NCI-H2107 treated with DMSO at 0.1 percent for 48 hours (cell line): Measurements from ENCODE around the gene PLK5.
"Not testable (repeated sequence)": the region's sequence is repeated elsewhere in the genome, so short reads cannot be mapped to it uniquely, and the experiment has no call there.

Experiments
- DNase-seq: peaks from one replicate; lab custom pipeline; 2025; ENCODE audit not compliant: unreplicated experiment; lab: John Stamatoyannopoulos, UW

Gene PLK5

DNA sequence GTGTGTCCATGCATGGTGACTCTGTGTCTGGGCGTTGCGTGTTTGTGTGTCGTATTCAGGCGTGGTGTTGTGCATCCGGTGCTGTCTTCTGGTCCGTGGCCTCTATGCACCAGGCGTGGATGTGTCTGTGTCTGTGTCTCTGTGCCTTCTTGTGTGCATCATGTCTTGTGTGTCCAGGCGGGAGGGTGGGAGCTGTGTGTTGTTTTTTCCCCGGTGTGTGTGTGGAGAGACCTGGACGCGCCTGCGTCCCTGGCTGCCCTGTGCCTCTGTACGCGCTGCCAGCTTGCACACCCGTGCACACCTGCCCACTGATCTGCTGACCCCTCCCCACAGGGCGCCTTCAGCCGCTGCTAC lies 1.1 kb downstream of the PLK5 start:
- DNase-seq: no peak

DNA sequence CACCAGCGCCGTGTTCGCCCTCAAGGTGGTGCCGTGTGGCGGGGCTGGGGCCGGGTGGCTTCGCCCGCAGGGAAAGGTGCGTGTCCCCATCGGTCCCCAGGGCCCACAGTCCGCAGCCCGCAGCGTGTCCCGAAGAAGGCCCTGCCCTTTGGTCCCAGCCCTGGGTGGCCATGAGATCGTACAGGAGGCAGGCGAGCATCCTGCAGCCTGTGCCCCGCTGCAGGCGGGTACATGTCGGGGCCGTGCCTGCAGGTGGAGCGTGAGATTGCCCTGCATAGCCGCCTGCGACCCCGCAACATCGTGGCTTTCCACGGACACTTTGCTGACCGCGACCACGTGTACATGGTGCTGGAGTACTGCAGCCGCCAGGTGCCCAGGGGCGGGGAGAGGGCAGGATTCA lies 1.5 kb downstream of the PLK5 start:
- DNase-seq: no peak

DNA sequence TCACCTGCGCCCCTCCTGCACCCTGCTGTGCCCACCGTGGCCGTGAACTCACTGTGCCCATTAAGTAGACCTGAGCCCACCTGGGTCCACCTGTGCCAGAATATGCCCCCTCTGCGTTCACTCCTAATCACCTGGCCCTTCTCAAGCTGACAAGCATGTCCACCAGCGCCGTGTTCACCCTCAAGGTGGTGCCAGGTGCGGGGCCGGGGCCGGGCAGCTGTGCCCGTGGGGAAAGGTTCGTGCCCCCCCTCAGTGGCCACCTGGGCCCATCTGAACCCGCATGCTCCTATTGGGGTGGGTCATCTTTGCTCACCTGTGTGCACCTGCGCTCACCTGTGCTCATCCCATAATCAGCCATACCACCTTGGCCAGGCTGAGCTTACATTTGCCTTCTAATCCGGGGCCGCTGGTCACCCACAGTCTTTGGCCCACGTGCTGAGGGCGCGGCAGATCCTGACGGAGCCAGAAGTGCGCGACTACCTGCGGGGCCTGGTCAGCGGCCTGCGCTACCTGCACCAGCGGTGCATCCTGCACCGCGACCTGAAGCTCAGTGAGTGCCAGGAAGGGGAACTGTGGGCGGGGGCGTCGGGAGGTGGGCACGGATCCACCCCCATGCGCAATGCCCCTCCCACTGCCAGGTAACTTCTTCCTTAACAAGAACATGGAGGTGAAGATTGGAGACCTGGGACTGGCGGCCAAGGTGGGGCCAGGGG lies 2.3 kb downstream of the PLK5 start:
- no peak for DNase-seq

DNA sequence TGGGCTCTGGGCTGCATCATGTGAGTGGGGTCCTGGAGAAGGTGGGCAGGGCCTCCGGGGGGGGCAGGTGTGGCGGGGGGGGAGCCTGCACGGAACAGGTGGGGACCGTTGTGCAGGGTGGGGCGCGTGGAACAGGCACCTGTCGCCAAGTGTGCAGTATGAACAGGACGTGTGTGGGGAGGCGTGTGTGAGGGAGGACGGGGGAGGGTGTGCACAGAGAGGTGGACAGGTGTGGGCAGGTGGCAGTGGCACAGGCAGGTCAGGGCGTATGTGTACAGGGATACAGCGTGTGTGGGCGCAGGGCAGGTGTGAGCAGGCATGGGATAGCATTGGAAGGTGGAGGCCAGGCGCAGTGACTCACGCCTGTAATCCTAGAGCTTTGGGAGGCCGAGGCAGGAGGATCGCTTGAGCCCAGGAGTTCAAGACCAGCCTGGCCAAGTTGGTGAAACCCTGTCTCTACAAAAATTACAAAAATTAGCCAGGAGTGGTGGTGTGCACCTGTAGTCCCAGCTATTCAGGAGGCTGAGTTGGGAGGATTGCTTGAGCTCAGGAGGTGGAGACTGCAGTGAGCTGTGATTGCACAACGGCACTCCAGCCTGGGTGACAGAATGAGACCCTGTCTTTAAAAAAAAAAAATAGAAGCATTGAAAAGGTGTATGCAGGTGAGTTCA lies 3.2 kb downstream of the PLK5 start:
- no peak for DNase-seq

DNA sequence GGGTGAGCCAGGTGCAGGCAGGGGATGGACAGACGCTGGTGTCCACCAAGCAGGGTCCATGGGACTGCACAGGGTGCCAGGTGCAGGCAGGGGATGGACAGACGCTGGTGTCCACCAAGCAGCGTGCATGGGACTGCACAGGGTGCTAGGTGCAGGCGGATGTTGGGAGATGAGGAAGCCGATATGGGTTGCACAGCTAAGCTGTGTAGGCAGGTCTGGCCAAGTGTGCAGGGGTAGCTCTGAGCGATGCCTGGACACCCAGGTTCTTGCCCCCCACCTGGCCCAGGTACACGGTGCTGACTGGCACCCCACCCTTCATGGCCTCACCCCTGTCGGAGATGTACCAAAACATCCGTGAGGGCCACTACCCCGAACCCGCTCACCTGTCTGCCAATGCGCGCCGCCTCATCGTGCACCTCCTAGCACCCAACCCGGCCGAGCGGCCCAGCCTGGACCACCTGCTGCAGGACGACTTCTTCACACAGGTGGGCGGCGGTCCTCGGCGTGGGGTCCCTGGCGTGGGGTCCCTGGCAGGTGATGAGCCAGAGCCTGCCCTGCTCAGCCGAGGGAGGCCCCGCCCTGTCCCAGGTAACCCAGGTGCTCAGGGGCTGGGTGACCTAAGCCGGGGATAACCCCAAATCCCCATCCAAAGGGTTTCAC lies 3.9 kb downstream of the PLK5 start:
- no peak for DNase-seq

DNA sequence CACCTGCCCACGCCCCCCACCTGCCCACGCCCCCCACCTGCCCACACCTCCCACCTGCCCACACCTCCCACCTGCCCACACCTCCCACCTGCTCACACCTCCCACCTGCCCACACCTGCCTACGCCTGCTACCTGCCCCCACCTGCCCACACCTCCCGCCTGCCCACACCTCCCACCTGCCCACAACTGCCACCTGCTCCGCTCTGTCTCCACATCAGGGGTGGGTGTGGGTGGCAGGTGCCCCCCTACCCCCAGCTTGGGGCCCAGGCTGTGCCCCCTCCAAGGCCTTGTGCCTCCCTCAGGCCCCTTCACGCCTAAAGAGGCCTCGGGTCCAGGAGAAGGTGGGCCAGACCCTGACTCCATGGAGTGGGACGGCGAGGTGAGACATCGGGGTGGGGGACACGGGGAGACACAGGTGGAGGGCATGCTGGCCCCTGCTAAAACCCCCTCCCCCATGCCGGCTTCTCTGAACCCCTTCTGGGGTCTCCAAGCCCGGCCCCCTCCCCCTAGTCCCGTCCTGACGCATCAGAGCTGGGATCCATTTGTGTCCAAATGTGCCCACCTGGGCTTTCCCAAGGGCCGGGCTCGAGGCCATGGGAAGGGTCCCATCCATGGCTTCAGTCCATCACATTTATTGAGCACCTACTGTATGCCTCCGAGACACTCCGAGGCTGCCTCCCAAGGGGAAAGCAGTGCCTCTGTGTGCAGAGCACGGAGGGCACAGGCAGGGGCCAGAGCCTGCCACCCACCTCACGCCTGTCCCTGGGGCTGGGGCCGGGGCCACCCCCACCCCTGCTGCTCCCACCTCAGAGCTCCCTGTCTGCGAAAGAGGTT lies 4.9 kb downstream of the PLK5 start:
- DNase-seq: no peak

DNA sequence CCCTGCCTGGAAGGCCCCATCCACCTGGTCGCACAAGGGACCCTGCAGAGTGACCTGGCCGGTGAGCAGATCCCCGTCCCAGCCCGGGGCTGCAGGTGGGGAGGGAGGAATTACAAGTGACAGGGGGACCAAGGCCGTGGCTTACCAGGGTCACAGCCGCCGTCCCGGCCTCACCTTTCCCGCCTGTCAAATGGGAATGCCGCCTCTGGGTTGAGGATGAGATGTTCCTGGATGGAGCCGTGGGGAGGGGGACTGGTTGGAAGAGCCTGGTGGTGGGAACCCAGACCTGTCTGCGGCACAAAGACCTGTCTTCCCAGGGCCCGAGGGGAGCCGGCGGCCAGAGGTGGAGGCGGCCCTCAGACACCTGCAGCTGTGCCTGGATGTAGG lies 5.5 kb downstream of the PLK5 start:
- DNase-seq: no peak

DNA sequence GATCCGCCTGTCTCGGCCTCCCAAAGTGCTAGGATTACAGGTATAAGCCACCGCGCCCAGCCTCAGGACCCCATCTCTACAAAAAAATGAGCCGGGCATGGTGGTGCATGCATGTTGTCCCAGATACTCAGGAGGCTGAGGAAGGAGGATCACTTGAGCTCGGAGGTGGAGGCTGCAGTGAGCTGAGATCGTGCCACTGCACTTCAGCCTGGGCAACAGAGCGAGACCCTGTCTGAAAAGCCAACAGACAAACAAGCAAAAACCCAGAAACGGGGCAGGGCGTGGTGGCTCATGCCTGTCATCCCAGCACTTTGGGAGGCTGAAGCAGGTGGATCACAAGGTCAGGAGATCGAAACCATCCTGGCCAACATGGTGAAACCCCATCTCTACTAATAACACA lies 7.0 kb downstream of the PLK5 start:
- DNase-seq: not testable (repeated sequence)

DNA sequence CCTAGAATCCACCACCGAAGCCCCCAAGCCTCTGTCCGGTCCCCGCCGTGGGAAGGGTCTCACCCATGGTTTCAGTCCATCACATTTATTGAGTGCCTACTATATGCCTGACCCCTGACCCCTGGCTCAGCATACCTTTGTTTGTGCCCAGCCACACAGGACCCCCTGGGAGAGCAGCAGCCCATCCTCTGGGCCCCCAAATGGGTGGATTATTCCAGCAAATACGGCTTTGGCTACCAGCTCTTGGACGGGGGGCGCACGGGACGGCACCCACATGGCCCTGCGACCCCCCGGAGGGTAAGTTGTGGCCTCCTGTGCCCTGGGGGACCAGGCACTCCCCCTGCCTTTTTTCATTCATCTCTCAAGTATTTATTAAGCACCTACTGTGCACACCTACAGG lies 7.7 kb downstream of the PLK5 start:
- DNase-seq: no peak

DNA sequence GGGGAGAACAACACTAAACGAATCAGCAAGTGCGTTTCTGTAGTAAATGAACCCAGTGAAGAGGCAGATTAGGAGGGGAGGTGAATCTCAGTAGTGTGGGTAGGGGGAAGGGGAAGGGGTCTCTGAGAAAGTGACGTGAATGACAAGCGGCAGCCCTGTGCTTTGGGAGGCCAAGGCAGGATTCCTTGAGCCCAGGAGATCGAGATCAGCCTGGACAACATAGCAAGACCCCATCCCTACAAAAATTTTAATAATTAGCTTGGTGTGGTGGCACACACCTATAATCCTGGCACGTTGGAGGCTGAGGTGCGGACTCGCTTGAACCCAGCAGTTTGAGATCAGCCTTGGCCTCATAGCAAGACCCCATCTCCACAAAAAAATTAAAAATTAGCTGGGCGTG lies 8.1 kb downstream of the PLK5 start:
- no peak for DNase-seq

DNA sequence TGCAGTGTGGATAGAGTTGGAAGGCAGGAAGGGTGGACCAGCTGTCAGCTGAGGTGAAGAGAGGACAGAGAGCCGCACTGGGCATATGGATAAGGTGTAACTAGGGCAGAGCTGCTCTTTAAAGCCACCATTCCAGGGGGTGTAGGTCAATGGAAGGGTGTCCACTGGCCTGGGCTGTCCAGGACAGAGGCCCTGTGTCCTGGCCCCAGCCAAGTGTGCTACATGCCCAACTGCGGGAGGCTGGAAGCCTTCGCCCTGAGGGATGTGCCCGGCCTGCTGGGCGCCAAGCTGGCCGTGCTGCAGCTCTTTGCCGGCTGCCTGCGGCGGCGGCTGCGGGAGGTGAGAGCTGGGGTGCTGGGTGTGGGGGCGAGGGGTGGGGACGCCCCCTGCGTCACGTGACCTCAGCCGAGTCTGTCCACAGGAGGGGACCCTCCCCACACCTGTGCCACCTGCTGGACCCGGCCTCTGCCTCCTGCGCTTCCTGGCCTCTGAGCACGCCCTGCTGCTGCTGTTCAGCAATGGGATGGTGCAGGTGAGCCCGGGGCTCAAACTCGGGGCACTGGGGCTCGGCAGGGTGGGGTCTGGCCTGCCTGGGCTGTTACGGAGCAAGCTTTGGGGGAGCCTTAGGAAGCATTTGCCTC lies 9.8 kb downstream of the PLK5 start:
- DNase-seq: no peak

DNA sequence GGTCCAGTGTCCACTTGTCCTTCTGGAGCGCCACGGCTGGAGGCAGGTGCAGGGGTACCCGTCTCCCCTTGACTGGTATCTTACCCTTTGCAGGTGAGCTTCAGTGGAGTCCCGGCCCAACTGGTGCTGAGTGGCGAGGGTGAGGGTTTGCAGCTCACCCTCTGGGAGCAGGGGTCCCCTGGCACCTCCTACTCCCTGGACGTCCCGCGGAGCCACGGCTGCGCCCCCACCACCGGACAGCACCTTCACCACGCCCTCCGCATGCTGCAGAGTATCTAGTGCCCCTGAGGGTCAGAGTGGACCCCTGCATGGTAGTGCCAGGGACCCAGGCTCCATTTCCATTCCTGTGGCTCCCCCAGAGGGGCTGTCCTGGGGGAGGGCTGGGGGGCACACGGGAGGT lies 11.1 kb downstream of the PLK5 start:
- no peak for DNase-seq

DNA sequence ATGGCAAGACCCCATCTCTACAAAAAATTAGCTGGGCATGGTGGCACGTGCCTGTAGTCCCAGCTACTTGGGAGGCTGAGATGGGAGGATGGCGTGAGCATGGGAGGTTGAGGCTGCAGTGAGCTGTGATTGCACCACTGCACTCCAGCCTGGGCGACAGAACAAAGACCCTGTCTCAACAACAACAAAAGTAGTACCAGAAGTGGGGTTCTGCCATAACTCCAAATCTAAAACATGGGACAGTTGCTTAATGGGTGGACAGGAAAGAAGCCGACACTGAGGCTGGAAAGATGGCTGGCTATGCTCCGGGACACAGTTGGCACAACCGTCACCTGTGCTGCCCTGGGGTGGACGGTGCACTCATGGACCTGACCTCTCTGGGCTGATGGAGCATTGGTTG lies 11.8 kb downstream of the PLK5 start:
- DNase-seq: not testable (repeated sequence)

DNA sequence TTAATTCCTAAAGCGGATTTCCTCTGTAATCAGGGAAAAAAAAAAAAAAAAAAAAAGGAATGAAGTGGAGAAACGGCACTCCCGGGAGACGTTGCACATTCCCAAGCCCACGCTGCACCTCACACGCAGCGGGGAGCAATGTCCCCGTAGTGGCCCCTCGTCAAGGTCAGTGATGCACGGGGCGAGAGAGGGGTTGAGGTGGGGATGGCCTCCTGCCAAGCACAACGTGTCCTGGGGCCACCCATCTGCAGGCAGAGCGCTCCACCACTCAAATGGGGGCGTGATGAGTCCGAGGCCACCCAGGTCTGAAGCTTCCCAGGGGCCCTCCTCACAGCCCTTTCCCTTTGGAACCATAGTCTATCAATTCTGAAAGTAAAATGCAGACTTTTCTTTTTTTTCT lies 15.1 kb downstream of the PLK5 start:
- no peak for DNase-seq

DNA sequence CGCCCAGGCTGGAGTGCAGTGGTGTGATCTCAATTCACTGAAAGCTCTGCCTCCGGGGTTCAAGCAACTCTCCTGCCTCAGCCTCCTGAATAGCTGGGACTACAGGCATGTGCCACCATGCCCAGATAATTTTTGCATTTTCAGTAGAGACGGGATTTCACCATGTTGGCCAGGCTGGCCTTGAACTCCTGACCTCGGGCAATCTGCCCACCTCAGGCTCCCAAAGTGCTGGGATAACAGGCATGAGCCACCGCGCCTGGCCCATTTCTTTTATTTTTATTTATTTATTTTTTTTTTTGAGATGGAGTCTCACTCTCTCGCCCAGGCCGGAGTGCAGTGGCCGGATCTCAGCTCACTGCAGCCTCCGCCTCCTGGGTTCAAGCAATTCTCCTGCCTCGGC lies 15.9 kb downstream of the PLK5 start:
- DNase-seq: not testable (repeated sequence)

DNA sequence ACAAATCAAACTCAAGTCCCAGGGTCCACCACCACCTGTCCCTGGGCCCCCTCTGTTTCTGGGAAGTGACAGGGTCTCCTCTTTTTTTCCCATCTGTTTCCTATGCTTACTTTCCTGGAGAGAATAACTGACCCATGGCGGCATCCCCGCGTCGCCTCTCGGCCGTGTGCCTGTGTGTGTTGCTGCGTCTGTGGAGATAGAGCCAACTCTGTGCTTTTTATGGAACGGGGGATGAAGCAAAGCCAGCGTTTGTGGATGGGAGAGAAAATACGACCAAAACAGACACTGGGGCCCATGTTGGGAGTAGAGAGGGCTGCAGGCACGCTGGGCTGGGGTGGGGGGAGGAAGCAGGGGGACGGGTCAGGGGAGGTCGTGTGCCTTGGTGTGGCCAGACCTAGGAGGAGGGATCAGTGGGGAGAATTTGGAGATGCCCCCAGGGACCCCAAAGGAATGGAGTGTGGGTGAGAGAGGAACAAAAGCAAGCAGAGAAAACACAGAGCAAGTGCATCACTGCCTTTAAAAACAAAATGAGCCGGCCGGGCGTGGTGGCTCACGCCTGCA lies 16.6 kb downstream of the PLK5 start:
- no peak for DNase-seq

DNA sequence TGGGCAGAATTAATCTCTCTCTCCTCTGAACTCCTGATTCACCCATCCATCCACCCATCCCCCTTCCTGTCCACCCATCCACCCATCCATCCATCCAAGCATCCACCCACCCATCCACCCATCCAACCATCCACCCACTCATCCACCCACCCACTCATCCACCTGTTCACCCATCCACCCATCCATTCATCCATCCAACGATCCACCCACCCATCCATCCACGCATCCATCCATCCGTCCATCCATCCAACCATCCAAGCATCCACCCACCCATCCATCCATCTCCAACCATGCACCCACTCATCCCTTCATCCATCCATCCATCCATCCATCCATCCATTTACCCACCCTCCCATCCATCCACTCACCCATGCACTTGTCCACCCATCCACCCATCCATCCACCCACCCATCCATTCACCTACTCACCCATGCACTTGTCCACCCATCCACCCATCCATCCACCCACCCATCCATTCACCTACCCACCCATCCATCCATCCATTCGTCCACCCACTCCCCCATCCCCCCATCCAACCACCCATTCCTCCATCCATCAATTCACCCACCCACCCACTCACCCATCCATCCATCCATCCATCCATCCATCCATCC lies 25.6 kb downstream of the PLK5 start:
- no peak for DNase-seq

DNA sequence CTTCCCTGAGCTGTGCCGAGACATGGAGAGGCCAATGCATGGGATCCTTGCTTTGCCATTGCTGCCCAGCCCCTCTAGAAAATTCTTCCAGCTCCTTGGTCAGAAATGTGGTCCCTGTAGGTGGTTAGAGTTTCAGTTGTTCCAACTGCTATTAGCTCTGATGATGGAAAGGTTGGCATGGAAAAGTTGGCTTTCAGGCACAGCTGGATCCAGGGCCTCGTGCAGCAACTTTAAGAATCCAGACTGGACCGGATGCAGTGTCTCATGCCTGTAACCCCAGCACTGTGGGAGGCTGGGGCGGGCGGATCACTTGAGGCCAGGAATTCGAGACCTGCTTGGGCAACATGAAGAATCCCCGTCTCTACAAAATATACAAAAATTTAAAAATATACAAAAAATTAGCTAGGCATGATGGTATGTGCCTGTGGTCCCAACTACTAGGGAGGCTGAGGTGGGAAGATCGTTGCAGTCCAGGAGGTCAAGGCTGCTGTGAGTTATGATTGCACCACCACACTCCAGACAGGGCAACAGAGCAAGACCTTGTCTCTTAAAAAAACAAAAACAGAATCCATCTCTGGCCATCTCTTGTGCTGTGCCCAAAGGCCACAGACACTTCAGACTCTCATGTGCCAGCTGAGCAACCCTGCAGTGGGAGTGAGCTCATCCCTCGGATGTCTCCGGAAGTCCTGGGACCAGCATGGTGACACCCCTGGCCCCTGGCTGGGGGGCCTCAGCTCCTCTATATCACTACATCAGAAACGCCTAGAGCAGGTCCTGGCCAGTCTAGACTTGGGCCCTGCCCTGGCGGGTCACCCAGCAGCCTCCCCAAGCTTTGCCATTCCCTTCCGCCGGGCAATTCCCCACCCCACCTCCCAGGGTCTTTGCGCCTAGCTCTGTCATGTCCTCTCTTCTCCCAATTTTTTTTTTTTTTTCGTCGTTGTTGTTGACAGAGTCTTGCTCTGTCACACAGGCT lies 27.5 kb downstream of the PLK5 start:
- no peak for DNase-seq

DNA sequence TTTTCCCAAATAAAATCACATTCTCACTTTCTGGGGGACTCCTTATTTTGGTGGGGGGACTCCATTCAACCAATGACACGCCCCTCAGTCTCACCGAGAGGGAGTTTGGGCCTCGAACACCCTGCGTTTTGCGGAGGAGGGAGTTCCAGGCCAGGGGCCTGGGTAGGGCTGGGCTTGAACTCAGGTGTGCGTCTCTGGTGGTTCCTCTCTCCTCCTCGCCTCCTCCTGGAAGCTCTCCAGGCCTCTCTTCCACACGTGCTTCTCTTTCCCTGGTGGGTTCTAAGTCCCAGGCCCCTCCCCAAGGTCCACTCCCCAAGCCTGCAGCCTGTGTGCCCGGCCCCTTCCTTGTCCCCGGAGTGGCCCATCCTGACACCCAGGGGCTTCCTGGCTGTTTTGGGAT lies 29.5 kb downstream of the PLK5 start:
- no peak for DNase-seq
